Upper lobe of left lung (tissue), 6 donors: ENCODE results near the gene YAP1. TPM values are rescaled to one million over a fixed set of nuclear protein-coding genes. Genes with fewer than 3 reads are reported as not detected.

Experiments used
- ATAC-seq, 2 donors: fragments of 200-7000 bp; cut with Tn5 transposase; one replicate each; pipeline ENCODE4 v1.9.1; 2022; ENCODE audit warnings: mild to moderate bottlenecking in 2 of 2, moderate library complexity in 2 of 2; ENCODE audit not compliant: low FRiP score in 2 of 2
- DNase-seq, 2 donors: peaks; one replicate each; pipeline ENCODE4 v3.0.0-alpha.2; 2019 to 2020
- H3K27ac ChIP-seq, 4 donors: fragments of 200-600 bp; sonication (generic); one replicate each; pipeline ENCODE4 v1.5.1; 2016 to 2019
- H3K27me3 ChIP-seq, 4 donors: fragments of 200-600 bp; sonication (generic); one replicate each; pipeline ENCODE4 v1.5.1; 2017 to 2019
- H3K36me3 ChIP-seq, 4 donors: fragments of 200-600 bp; sonication (generic); one replicate each; pipeline ENCODE4 v1.5.1; 2016 to 2019
- H3K4me1 ChIP-seq, 4 donors: fragments of 200-600 bp; sonication (generic); one replicate each; pipeline ENCODE4 v1.5.1; 2018 to 2019
- H3K4me3 ChIP-seq, 4 donors: fragments of 200-600 bp; sonication (generic); one replicate each; pipeline ENCODE4 v1.5.1; 2017 to 2019; ENCODE audit warnings: mild to moderate bottlenecking in 2 of 4, moderate library complexity in 1 of 4
- H3K9me3 ChIP-seq, 4 donors: fragments of 200-600 bp; sonication (generic); one replicate each; pipeline ENCODE4 v1.5.1; 2018 to 2019
- EP300 ChIP-seq, 4 donors: sonication (generic); formaldehyde crosslinking; IDR thresholded peaks; one replicate each; pipeline ENCODE4 v1.5.1; 2017; ENCODE audit warnings: antibody characterized with exemption in 4 of 4, control low read depth in 2 of 4
- POLR2A ChIP-seq, 4 donors: fragments of 450-650 bp; IDR thresholded peaks; one replicate each; pipeline ENCODE4 v1.5.1; 2016 to 2017; ENCODE audit warnings: antibody characterized with exemption in 4 of 4, mild to moderate bottlenecking in 2 of 4
- POLR2AphosphoS5 ChIP-seq, 2 donors: sonication (generic); formaldehyde crosslinking; IDR thresholded peaks; one replicate each; pipeline ENCODE4 v1.5.1; 2017; ENCODE audit warnings: antibody characterized with exemption in 2 of 2
- WGBS, 2 donors: methylation state at CpG; one replicate each; pipeline ENCODE4 v1.1.5; 2017 to 2018; 5-methylcytosine and 5-hydroxymethylcytosine counted together
- total RNA-seq, 6 donors: library from RNA; depleted of rRNA in 4 of 6; stranded (reverse); fragments of >200 nt in 4 of 6; gene quantifications; one replicate each; pipeline versions ENCODE4 v1.1.0 to v1.2.1, GENCODE V29; 2016 to 2021
- TF ChIP-seq, protein P1 (sequence below), 6 experiments: fragments of 450-650 bp in 4 of 6; fragments of 200-600 bp in 2 of 6; sonication (generic) in 2 of 6; IDR thresholded peaks; one replicate each; pipeline ENCODE4 v1.5.1; 2016 to 2019; ENCODE audit warnings: antibody characterized with exemption in 6 of 6
- donor health status: DM: no; HTN: no; CAD: no; lungs with moderate emphysema.
- donor health status: DM: no; HTN: yes; CAD: no; lungs with severe emphysema.

YAP1 gene
- total RNA-seq, 6 donors from 2014 or later = 99.2 to 262 (median 190) TPM

DNA sequence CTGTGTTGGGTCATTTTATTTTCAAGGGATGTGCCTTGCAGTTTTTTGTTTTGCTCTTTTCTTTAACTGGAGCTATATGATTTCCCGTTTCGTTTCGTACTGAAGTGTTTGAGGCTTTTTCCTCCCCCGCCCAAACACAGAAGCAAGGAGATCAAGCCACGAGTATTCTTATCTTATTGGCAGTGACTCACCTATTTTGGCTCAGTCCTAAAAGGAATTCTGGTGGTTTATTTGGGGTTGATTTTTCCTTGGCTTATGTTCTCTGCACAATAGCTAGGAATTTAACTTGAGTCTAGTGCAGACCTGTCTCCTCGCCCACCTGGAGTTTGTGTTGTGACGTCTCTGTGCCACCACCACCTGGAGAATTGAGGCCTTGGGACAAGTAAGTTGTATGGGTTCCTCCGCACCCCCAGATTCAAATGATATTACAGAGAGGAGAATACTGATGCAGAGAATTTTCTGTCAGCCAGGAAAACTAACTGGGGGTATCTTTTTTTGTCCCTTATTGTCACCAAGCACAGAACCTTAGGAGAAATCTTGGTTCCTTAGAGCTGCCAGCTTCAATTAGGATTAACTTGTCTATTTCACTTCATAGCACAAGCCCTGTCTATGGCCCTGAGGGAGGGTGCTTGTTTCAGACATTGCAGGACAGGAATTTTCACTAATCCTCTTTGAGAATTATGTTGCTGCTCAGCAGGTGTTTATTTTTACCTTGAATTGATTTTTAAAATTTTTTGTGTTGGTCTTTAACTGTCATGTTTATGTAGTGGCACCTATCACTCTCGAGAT is 116.6 kb downstream of the YAP1 start:
- no peak for DNase-seq
- Histone ChIP-seq H3K27ac (peak overlapping the region; percentile 5 to 63 (median 32)), H3K4me1 (peaks cover 0 to 22% (median 13%) of the 10 kb centered on the region in 4 donors), H3K9me3 (no peaks in the 10 kb centered on the region), H3K27me3 (no peaks in the 10 kb centered on the region), H3K36me3 (peaks cover 0 to 34% (median 2%) of the 10 kb centered on the region in 4 donors), H3K4me3 (no peak overlapping the region)
- 47 to 64% methylated on average over 9 of the region's 9 CpGs for WGBS, 2 donors
- peak; percentile 45 to 51 for ATAC-seq
- no peak for TF ChIP-seq POLR2A (IDR thresholded peaks at IDR 0.05)
- TF ChIP-seq, protein P1, sequence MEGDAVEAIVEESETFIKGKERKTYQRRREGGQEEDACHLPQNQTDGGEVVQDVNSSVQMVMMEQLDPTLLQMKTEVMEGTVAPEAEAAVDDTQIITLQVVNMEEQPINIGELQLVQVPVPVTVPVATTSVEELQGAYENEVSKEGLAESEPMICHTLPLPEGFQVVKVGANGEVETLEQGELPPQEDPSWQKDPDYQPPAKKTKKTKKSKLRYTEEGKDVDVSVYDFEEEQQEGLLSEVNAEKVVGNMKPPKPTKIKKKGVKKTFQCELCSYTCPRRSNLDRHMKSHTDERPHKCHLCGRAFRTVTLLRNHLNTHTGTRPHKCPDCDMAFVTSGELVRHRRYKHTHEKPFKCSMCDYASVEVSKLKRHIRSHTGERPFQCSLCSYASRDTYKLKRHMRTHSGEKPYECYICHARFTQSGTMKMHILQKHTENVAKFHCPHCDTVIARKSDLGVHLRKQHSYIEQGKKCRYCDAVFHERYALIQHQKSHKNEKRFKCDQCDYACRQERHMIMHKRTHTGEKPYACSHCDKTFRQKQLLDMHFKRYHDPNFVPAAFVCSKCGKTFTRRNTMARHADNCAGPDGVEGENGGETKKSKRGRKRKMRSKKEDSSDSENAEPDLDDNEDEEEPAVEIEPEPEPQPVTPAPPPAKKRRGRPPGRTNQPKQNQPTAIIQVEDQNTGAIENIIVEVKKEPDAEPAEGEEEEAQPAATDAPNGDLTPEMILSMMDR (IDR thresholded peaks at IDR 0.05) = no peak
- peak in 1 of 2 donors; percentile 4 for TF ChIP-seq POLR2AphosphoS5 (IDR thresholded peaks at IDR 0.05)

DNA sequence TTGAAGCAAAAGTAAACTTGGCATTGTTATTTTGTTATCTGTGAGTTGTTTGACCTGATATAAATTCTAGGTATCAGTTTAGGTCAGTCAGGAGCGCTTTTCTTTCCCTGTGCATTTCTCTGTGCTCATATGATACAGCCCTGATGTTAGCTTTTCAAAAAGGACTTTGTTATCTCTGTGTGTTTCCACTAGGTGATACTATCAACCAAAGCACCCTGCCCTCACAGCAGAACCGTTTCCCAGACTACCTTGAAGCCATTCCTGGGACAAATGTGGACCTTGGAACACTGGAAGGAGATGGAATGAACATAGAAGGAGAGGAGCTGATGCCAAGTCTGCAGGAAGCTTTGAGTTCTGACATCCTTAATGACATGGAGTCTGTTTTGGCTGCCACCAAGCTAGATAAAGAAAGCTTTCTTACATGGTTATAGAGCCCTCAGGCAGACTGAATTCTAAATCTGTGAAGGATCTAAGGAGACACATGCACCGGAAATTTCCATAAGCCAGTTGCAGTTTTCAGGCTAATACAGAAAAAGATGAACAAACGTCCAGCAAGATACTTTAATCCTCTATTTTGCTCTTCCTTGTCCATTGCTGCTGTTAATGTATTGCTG is 119.4 kb downstream of the YAP1 start:
- no peak overlapping the region for H3K4me3 ChIP-seq
- H3K27ac ChIP-seq = peak overlapping the region in 1 of 4 donors; percentile 14
- 58 to 62% methylated on average over 4 of the region's 4 CpGs for whole genome bisulfite sequencing, 2 donors
- peaks cover 0 to 34% (median 2%) of the 10 kb centered on the region in 4 donors for H3K36me3 ChIP-seq
- ATAC-seq (no peak), DNase-seq (no peak)
- no peaks in the 10 kb centered on the region for H3K9me3 ChIP-seq
- no peaks in the 10 kb centered on the region for H3K27me3 ChIP-seq
- H3K4me1 ChIP-seq = peaks cover 0 to 22% (median 13%) of the 10 kb centered on the region in 4 donors
- TF ChIP-seq POLR2AphosphoS5 (IDR thresholded peaks at IDR 0.05) (no peak), EP300 (IDR thresholded peaks at IDR 0.05) (no peak), POLR2A (IDR thresholded peaks at IDR 0.05) (no peak)
- TF ChIP-seq, protein P1 (IDR thresholded peaks at IDR 0.05) = no peak

DNA sequence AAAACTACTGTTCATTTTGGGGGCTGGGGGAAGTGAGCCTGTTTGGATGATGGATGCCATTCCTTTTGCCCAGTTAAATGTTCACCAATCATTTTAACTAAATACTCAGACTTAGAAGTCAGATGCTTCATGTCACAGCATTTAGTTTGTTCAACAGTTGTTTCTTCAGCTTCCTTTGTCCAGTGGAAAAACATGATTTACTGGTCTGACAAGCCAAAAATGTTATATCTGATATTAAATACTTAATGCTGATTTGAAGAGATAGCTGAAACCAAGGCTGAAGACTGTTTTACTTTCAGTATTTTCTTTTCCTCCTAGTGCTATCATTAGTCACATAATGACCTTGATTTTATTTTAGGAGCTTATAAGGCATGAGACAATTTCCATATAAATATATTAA is 119.9 kb downstream of the YAP1 start:
- H3K4me1 ChIP-seq = peaks cover 0 to 21% (median 13%) of the 10 kb centered on the region in 4 donors
- TF ChIP-seq, protein P1 (IDR thresholded peaks at IDR 0.05) = no peak
- TF ChIP-seq EP300 (IDR thresholded peaks at IDR 0.05) (no peak), POLR2A (IDR thresholded peaks at IDR 0.05) (no peak), POLR2AphosphoS5 (IDR thresholded peaks at IDR 0.05) (no peak)
- no peak for ATAC-seq

DNA sequence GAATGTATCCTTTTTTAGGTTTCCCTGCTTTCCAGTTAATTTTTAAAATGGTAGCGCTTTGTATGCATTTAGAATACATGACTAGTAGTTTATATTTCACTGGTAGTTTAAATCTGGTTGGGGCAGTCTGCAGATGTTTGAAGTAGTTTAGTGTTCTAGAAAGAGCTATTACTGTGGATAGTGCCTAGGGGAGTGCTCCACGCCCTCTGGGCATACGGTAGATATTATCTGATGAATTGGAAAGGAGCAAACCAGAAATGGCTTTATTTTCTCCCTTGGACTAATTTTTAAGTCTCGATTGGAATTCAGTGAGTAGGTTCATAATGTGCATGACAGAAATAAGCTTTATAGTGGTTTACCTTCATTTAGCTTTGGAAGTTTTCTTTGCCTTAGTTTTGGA is 120.7 kb downstream of the YAP1 start:
- H3K27ac ChIP-seq = no peak overlapping the region
- peaks cover 0 to 14% (median 11%) of the 10 kb centered on the region in 4 donors for H3K4me1 ChIP-seq
- H3K9me3 ChIP-seq = no peaks in the 10 kb centered on the region
- DNase-seq = no peak
- no peak overlapping the region for H3K4me3 ChIP-seq
- no peak for TF ChIP-seq EP300 (IDR thresholded peaks at IDR 0.05)
- TF ChIP-seq POLR2A (IDR thresholded peaks at IDR 0.05) = no peak
- TF ChIP-seq, protein P1 (IDR thresholded peaks at IDR 0.05) = no peak
- TF ChIP-seq POLR2AphosphoS5 (IDR thresholded peaks at IDR 0.05) = no peak
- peaks cover 0 to 34% (median 2%) of the 10 kb centered on the region in 4 donors for H3K36me3 ChIP-seq
- ATAC-seq = no peak
- WGBS, 2 donors = 86 to 93% methylated on average over 4 of the region's 4 CpGs
- H3K27me3 ChIP-seq = no peaks in the 10 kb centered on the region

More for the DNA sequence above, 119.9 kb downstream of the YAP1 start:
- peaks cover 0 to 34% (median 2%) of the 10 kb centered on the region in 4 donors for H3K36me3 ChIP-seq
- no peaks in the 10 kb centered on the region for H3K27me3 ChIP-seq
- no peak overlapping the region for H3K4me3 ChIP-seq
- no peak for DNase-seq
- peak overlapping the region in 1 of 4 donors; percentile 14 for H3K27ac ChIP-seq
- H3K9me3 ChIP-seq = no peaks in the 10 kb centered on the region
